Hindlimb muscle (tissue), 1 donor: Measurements from ENCODE around the gene PNMA1. TPM values are rescaled to one million over a fixed set of nuclear protein-coding genes. Genes with fewer than 3 reads are reported as not detected.

Experiments used
- DNase-seq: peaks from one replicate; pipeline ENCODE4 v3.0.0-alpha.2; 2013
- polyA plus RNA-seq: library from polyadenylated mRNA; unstranded; fragments of 120-200 nt; gene quantifications from one replicate; pipeline ENCODE4 v1.2.1, GENCODE V29; 2013; ENCODE audit not compliant: insufficient read length

The PNMA1 gene
- polyA plus RNA-seq, 1 donor, result 28.1 TPM

GRCh38 chr14:73732006-73732405 lies 17.8 kb upstream of the PNMA1 start:
- no peak for DNase-seq

- no peak for DNase-seq
Observed at GRCh38 chr14:73731111-73731510, 16.9 kb upstream of the PNMA1 start.

GRCh38 chr14:73729556-73730265 lies 15.5 kb upstream of the PNMA1 start:
- no peak for DNase-seq

- DNase-seq, result peak; percentile 79
Observed at GRCh38 chr14:73728717-73729330, 14.6 kb upstream of the PNMA1 start.

- no peak for DNase-seq
Observed at GRCh38 chr14:73727166-73727565, 13.0 kb upstream of the PNMA1 start.

GRCh38 chr14:73726025-73726961 lies 12.1 kb upstream of the PNMA1 start:
- DNase-seq, result no peak

- no peak for DNase-seq
Observed at GRCh38 chr14:73725116-73726024, 11.2 kb upstream of the PNMA1 start.

- no peak for DNase-seq
Observed at GRCh38 chr14:73724696-73725095, 10.5 kb upstream of the PNMA1 start.

GRCh38 chr14:73723797-73724661 lies 9.8 kb upstream of the PNMA1 start:
- no peak for DNase-seq

GRCh38 chr14:73723406-73723796 lies 9.2 kb upstream of the PNMA1 start:
- no peak for DNase-seq

GRCh38 chr14:73722581-73722980 lies 8.4 kb upstream of the PNMA1 start:
- no peak for DNase-seq

- no peak for DNase-seq
Observed at GRCh38 chr14:73721101-73721821, 7.1 kb upstream of the PNMA1 start.

- DNase-seq, result no peak
Observed at GRCh38 chr14:73720636-73721035, 6.5 kb upstream of the PNMA1 start.

GRCh38 chr14:73719791-73720190 lies 5.6 kb upstream of the PNMA1 start:
- DNase-seq, result no peak

- no peak for DNase-seq
Observed at GRCh38 chr14:73719361-73719760, 5.2 kb upstream of the PNMA1 start.

GRCh38 chr14:73718418-73719251 lies 4.5 kb upstream of the PNMA1 start:
- no peak for DNase-seq

- DNase-seq, result no peak
Observed at GRCh38 chr14:73717711-73718417, 3.7 kb upstream of the PNMA1 start.

GRCh38 chr14:73717266-73717665 lies 3.1 kb upstream of the PNMA1 start:
- DNase-seq, result no peak

GRCh38 chr14:73715707-73716106 lies 1.5 kb upstream of the PNMA1 start:
- no peak for DNase-seq
